Eye (tissue), 1 donor: ENCODE measurements around the gene MCOLN1.
"Not testable (repeated sequence)": the region's sequence is repeated elsewhere in the genome, so short reads cannot be mapped to it uniquely, and the experiment has no call there.

ENCODE experiments used
- DNase-seq: peaks from one replicate; pipeline ENCODE4 v3.0.0-alpha.2; 2015

MCOLN1 gene

GRCh38 chr19:7545300-7545699 is 22.9 kb downstream of the MCOLN1 start:
- DNase-seq = no peak

- DNase-seq = no peak
Measured at GRCh38 chr19:7545904-7546303, 23.5 kb downstream of the MCOLN1 start.

- DNase-seq = no peak
Measured at GRCh38 chr19:7547159-7547558, 24.7 kb downstream of the MCOLN1 start.

- no peak for DNase-seq
Measured at GRCh38 chr19:7549429-7550148, 27.2 kb downstream of the MCOLN1 start.

- DNase-seq = no peak
Measured at GRCh38 chr19:7550169-7550770, 27.8 kb downstream of the MCOLN1 start.

GRCh38 chr19:7550987-7551761 is 28.8 kb downstream of the MCOLN1 start:
- peak; percentile 98 for DNase-seq

- DNase-seq = no peak
Measured at GRCh38 chr19:7552781-7553180, 30.4 kb downstream of the MCOLN1 start.

- DNase-seq = no peak
Measured at GRCh38 chr19:7554565-7554964, 32.1 kb downstream of the MCOLN1 start.

- DNase-seq = no peak
Measured at GRCh38 chr19:7554990-7555864, 32.8 kb downstream of the MCOLN1 start.

- DNase-seq = no peak
Measured at GRCh38 chr19:7556696-7557315, 34.4 kb downstream of the MCOLN1 start.

GRCh38 chr19:7558667-7559066 is 36.2 kb downstream of the MCOLN1 start:
- no peak for DNase-seq

- no peak for DNase-seq
Measured at GRCh38 chr19:7559102-7559501, 36.7 kb downstream of the MCOLN1 start.

GRCh38 chr19:7560255-7560654 is 37.8 kb downstream of the MCOLN1 start:
- DNase-seq = no peak

- no peak for DNase-seq
Measured at GRCh38 chr19:7561325-7561724, 38.9 kb downstream of the MCOLN1 start.

GRCh38 chr19:7562646-7563393 is 40.4 kb downstream of the MCOLN1 start:
- DNase-seq = peak; percentile 26

- DNase-seq = no peak
Measured at GRCh38 chr19:7564866-7565265, 42.4 kb downstream of the MCOLN1 start.

GRCh38 chr19:7565332-7565731 is 42.9 kb downstream of the MCOLN1 start:
- no peak for DNase-seq

- DNase-seq = no peak
Measured at GRCh38 chr19:7570761-7571160, 48.3 kb downstream of the MCOLN1 start.

GRCh38 chr19:7575434-7576040 is 53.1 kb downstream of the MCOLN1 start:
- DNase-seq = no peak

- not testable (repeated sequence) for DNase-seq
Measured at GRCh38 chr19:7577422-7577821, 55.0 kb downstream of the MCOLN1 start.

- DNase-seq = no peak
Measured at GRCh38 chr19:7578127-7578526, 55.7 kb downstream of the MCOLN1 start.
